Endothelial cell of umbilical vein (primary cell): ENCODE measurements around the gene PCBD2. TPM values are rescaled to one million over a fixed set of nuclear protein-coding genes. Genes with fewer than 3 reads are reported as not detected.

Experiments used
- BruUV-seq: library from RNA; stranded (reverse); fragments of 400-500 nt; replicated peaks from 2 replicates; lab custom pipeline; 2021; lab: Mats Ljungman, UMichigan
- CTCF ChIA-PET: fragments of 300-600, 350-600 bp; sonication (Branson Sonifier 250); formaldehyde crosslinking; loops from one replicate; lab custom pipeline; 2021; ENCODE audit warnings: antibody characterized with exemption, inconsistent platforms; lab: Charles Lee
- POLR2A ChIA-PET: fragments of 300-600, 350-600 bp; sonication (Branson Sonifier 250); formaldehyde crosslinking; loops from one replicate; lab custom pipeline; 2021; ENCODE audit warnings: antibody characterized with exemption, inconsistent platforms; lab: Charles Lee
- DNase-seq: peaks from one replicate; pipeline ENCODE4 v3.0.0-alpha.2; 2011; ENCODE audit warnings: low read depth, low spot score
- FAIRE-seq: peaks from 2 replicates; lab custom pipeline; 2011; peaks lifted over from hg19 to GRCh38; lab: Jason Lieb, UNC
- H2AFZ ChIP-seq: 2 replicates; pipeline ENCODE4 v1.6.0; 2012; ENCODE audit warnings: low read depth, low read length, control low read depth, inconsistent platforms
- H3K27ac ChIP-seq: 2 replicates; pipeline ENCODE4 v1.5.1; 2011; ENCODE audit warnings: low read depth, mild to moderate bottlenecking, control low read depth, low read length, moderate library complexity; ENCODE audit not compliant: insufficient read depth
- H3K27me3 ChIP-seq, 2 experiments: 2 replicates each; pipeline versions ENCODE4 v1.6.0 to v1.6.1; 2011; ENCODE audit warnings: low read length in 2 of 2, mixed read lengths in 1 of 2; ENCODE audit not compliant: control insufficient read depth in 2 of 2, insufficient read depth in 2 of 2
- H3K36me3 ChIP-seq, 2 experiments: 2 replicates in 1 of 2; 3 replicates in 1 of 2; pipeline ENCODE4 v1.5.1; 2011; ENCODE audit warnings: low read length in 2 of 2, mild to moderate bottlenecking in 1 of 2, moderate library complexity in 1 of 2; ENCODE audit not compliant: control insufficient read depth in 2 of 2, insufficient read depth in 2 of 2; ENCODE audit errors: extremely low read depth in 1 of 2
- H3K4me1 ChIP-seq: 3 replicates; pipeline ENCODE4 v1.5.1; 2011; ENCODE audit warnings: mild to moderate bottlenecking, low read length; ENCODE audit not compliant: control insufficient read depth, insufficient read depth; ENCODE audit errors: extremely low read depth
- H3K4me2 ChIP-seq: 2 replicates; pipeline ENCODE4 v1.6.1; 2011; ENCODE audit warnings: low read length, control low read depth, mixed read lengths; ENCODE audit not compliant: insufficient read depth
- H3K4me3 ChIP-seq, 3 experiments: fragments of 200-600 bp in 1 of 3; sonication (generic), shearing (Covaris generic) in 1 of 3; replicated peaks in 1 of 3; 2 replicates each; pipeline ENCODE4 v1.5.1; 2011 to 2016; ENCODE audit warnings: control low read depth in 3 of 3, low read length in 3 of 3, mild to moderate bottlenecking in 2 of 3, inconsistent platforms in 1 of 3, low read depth in 1 of 3, moderate library complexity in 1 of 3; ENCODE audit not compliant: insufficient read depth in 1 of 3
- H3K79me2 ChIP-seq: 2 replicates; pipeline ENCODE4 v1.6.0; 2012; ENCODE audit warnings: low read length, inconsistent platforms; ENCODE audit not compliant: control insufficient read depth, insufficient read depth
- H3K9ac ChIP-seq: replicated peaks from 2 replicates; pipeline ENCODE3; 2011; ENCODE audit warnings: low read length, control low read depth; ENCODE audit not compliant: insufficient read depth; ENCODE audit errors: extremely low read depth
- H3K9me1 ChIP-seq: replicated peaks from 3 replicates; pipeline ENCODE4 v1.6.0; 2011; ENCODE audit warnings: mild to moderate bottlenecking, low read length; ENCODE audit not compliant: control insufficient read depth, insufficient read depth; ENCODE audit errors: extremely low read depth
- H3K9me3 ChIP-seq: replicated peaks from 2 replicates; pipeline ENCODE4 v1.5.1; 2012; ENCODE audit warnings: low read length, inconsistent platforms; ENCODE audit not compliant: control insufficient read depth, insufficient read depth
- H4K20me1 ChIP-seq: replicated peaks from 2 replicates; pipeline ENCODE3; 2011; ENCODE audit warnings: mild to moderate bottlenecking, low read length; ENCODE audit not compliant: control insufficient read depth, insufficient read depth; ENCODE audit errors: extremely low read depth
- EZH2 ChIP-seq: IDR thresholded peaks from 2 replicates; pipeline ENCODE4 v1.6.1; 2012; ENCODE audit warnings: borderline replicate concordance, low read depth, mild to moderate bottlenecking, moderate library complexity, low read length, inconsistent platforms; ENCODE audit not compliant: severe bottlenecking
- FOS ChIP-seq: IDR thresholded peaks from 2 replicates; pipeline ENCODE4 v1.6.1; 2011; ENCODE audit warnings: mild to moderate bottlenecking, low read length, moderate library complexity, borderline replicate concordance; ENCODE audit not compliant: insufficient read depth
- GATA2 ChIP-seq: IDR thresholded peaks from 2 replicates; pipeline ENCODE4 v1.7.0; 2011; ENCODE audit warnings: low read depth, mild to moderate bottlenecking, moderate library complexity, mixed read lengths, low read length; ENCODE audit not compliant: insufficient read length, insufficient read depth
- JUN ChIP-seq: IDR thresholded peaks from 2 replicates; pipeline ENCODE4 v1.6.1; 2011; ENCODE audit warnings: borderline replicate concordance, low read depth; ENCODE audit not compliant: insufficient read length, insufficient read depth
- MAX ChIP-seq: IDR thresholded peaks from 2 replicates; pipeline ENCODE4 v1.6.1; 2011; ENCODE audit not compliant: insufficient read depth, insufficient read length
- MYC ChIP-seq: IDR thresholded peaks from one replicate; pipeline ENCODE4 v1.6.1; 2011; ENCODE audit warnings: mild to moderate bottlenecking, low read depth, low read length
- POLR2A ChIP-seq: IDR thresholded peaks from 2 replicates; pipeline ENCODE4 v1.6.1; 2012; ENCODE audit warnings: low read depth, mild to moderate bottlenecking, control low read depth, low read length
- POLR2AphosphoS5 ChIP-seq: IDR thresholded peaks from 2 replicates; pipeline ENCODE4 v1.6.1; 2012; ENCODE audit warnings: low read depth, mild to moderate bottlenecking, control low read depth, low read length, moderate library complexity; ENCODE audit not compliant: insufficient read depth
- dilution Hi-C: fragments of 300-500 bp; cut with MboI; formaldehyde crosslinking; loops from one replicate; pipeline ENCODE4 v1.15.0; 2019; ENCODE audit warnings: low sequenced_read_pairs; ENCODE audit not compliant: extremely low pct_ligation_motif_present
- intact Hi-C: fragments of 100-400 bp; cut with micrococcal nuclease; formaldehyde crosslinking; loops from one replicate; pipeline ENCODE4 v1.10.0; 2022
- polyA plus RNA-seq, 4 experiments: library from polyadenylated mRNA; depleted of rRNA in 3 of 4; stranded (reverse) in 3 of 4; unstranded in 1 of 4; fragments of >200 nt; gene quantifications; 2 replicates each; pipeline versions ENCODE4 v1.2.1 to v1.2.3, GENCODE V29; 2011 to 2012; ENCODE audit warnings: missing spikeins in 1 of 4
- total RNA-seq: library from RNA; stranded (reverse); gene quantifications from 2 replicates; pipeline ENCODE4 v1.2.3, GENCODE V29; 2021
- TF ChIP-seq, protein P1 (sequence below), 2 donors: IDR thresholded peaks; 1 replicate in 1 of 2; 2 replicates in 1 of 2; pipeline ENCODE4 v1.5.1; 2011; ENCODE audit warnings: low read length in 2 of 2, mild to moderate bottlenecking in 2 of 2, moderate library complexity in 2 of 2, control low read depth in 1 of 2, inconsistent platforms in 1 of 2, low read depth in 1 of 2; ENCODE audit not compliant: insufficient read depth in 1 of 2; ENCODE audit errors: extremely low read depth in 1 of 2

The PCBD2 gene
- total and polyA plus RNA-seq, 2 donors (not counting 3 experiments of a cell fraction or from before 2014, with no cell fraction given), result 4.0 to 10.7 TPM

DNA sequence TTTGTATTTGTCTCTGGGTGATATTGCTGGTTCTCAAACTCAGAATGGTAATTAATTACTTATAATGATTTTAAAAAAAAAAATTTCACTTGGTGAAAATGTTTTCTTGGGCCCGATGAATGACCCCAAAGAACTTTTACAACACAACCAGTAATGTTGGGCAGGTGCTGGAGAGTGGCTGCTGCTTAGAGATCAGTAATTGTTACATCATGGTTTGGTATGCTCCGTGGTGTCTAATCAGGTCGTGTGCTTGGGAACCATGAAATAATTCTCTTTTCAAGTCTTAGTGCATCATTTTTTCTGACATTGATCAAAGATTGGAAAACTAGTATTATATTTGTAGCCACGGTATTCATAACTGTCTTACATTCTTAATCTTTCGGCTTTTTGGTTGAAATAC lies 29.3 kb downstream of the PCBD2 start:
- TF ChIP-seq EZH2 (no peak), MYC (no peak), FOS (no peak), GATA2 (no peak), POLR2A (no peak), MAX (no peak), POLR2AphosphoS5 (no peak), JUN (no peak)
- TF ChIP-seq, protein P1, sequence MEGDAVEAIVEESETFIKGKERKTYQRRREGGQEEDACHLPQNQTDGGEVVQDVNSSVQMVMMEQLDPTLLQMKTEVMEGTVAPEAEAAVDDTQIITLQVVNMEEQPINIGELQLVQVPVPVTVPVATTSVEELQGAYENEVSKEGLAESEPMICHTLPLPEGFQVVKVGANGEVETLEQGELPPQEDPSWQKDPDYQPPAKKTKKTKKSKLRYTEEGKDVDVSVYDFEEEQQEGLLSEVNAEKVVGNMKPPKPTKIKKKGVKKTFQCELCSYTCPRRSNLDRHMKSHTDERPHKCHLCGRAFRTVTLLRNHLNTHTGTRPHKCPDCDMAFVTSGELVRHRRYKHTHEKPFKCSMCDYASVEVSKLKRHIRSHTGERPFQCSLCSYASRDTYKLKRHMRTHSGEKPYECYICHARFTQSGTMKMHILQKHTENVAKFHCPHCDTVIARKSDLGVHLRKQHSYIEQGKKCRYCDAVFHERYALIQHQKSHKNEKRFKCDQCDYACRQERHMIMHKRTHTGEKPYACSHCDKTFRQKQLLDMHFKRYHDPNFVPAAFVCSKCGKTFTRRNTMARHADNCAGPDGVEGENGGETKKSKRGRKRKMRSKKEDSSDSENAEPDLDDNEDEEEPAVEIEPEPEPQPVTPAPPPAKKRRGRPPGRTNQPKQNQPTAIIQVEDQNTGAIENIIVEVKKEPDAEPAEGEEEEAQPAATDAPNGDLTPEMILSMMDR (IDR thresholded peaks at IDR 0.05; ENCODE audit: extremely low read depth in 1 of 2, insufficient read depth in 1 of 2, low read depth in 1 of 2, low read length in 2 of 2), result no peak
- Histone ChIP-seq H3K9me1 (no peaks in the 10 kb centered on the region), H3K9ac (no peak overlapping the region), H3K27ac (no peak overlapping the region), H3K4me2 (no peak overlapping the region), H2AFZ (no peak overlapping the region), H3K79me2 (no peaks in the 10 kb centered on the region), H3K9me3 (no peaks in the 10 kb centered on the region), H3K36me3 (peaks cover 0 to 3% of the 10 kb centered on the region in 2 experiments), H3K4me3 (no peak overlapping the region), H3K27me3 (no peaks in the 10 kb centered on the region), H3K4me1 (no peaks in the 10 kb centered on the region), H4K20me1 (no peaks in the 10 kb centered on the region)
- DNase-seq (no peak), FAIRE-seq (no peak)
- CTCF ChIA-PET, result no interaction called here
- POLR2A ChIA-PET, result no interaction called here
- dilution Hi-C loops, result no loop called here
- BruUV-seq, result no TSS peak
- intact Hi-C loops, result no loop called here
